GM12878 (cell line): ENCODE data around the gene IRF8. TPM values are rescaled to one million over a fixed set of nuclear protein-coding genes. Genes with fewer than 3 reads are reported as not detected.

Experiments
- ATAC-seq: fragments of 200-7000 bp; cut with Tn5 transposase; 3 replicates; pipeline ENCODE4 v1.9.1; 2020; ENCODE audit warnings: mild to moderate bottlenecking, moderate library complexity
- BruUV-seq: library from RNA; stranded (reverse); fragments of 400-500 nt; replicated peaks from 2 replicates; lab custom pipeline; 2021; lab: Mats Ljungman, UMichigan
- CTCF ChIA-PET: fragments of 300-600 bp; sonication (Branson Sonifier 250); formaldehyde crosslinking; extraction: SDS; loops from one replicate; lab custom pipeline; 2021; ENCODE audit warnings: inconsistent platforms; lab: Yijun Ruan, JAX
- POLR2A ChIA-PET: fragments of 350-600 bp; formaldehyde crosslinking; extraction: SDS; loops from one replicate; lab custom pipeline; 2021; ENCODE audit warnings: inconsistent platforms; lab: Charles Lee
- RAD21 ChIA-PET: fragments of 300-600 bp; sonication (Branson Sonifier 250); formaldehyde crosslinking; loops from one replicate; lab custom pipeline; 2023; ENCODE audit warnings: antibody characterized with exemption; ENCODE audit not compliant: unreplicated experiment; lab: Charles Lee
- SMC1A ChIA-PET: fragments of 300-600 bp; sonication (Branson Sonifier 250); formaldehyde crosslinking; loops from one replicate; lab custom pipeline; 2023; ENCODE audit not compliant: unreplicated experiment, uncharacterized antibody; lab: Charles Lee
- DNase-seq: peaks from one replicate; pipeline ENCODE4 v3.0.0-alpha.2; 2011; ENCODE audit warnings: low read depth, low spot score
- FAIRE-seq: peaks from 3 replicates; lab custom pipeline; 2011; peaks lifted over from hg19 to GRCh38; lab: Jason Lieb, UNC
- H2AFZ ChIP-seq: 2 replicates; pipeline ENCODE4 v1.6.0; 2011; ENCODE audit warnings: low read depth, low read length, control low read depth; ENCODE audit not compliant: control insufficient read depth
- H3K27ac ChIP-seq: 2 replicates; pipeline ENCODE4 v1.5.1; 2011; ENCODE audit warnings: control low read depth; ENCODE audit not compliant: control insufficient read depth, insufficient read depth
- H3K27me3 ChIP-seq, 2 experiments: replicated peaks in 1 of 2; 2 replicates each; pipeline versions ENCODE4 v1.6.0 to v1.6.1; 2011; ENCODE audit warnings: low read length in 1 of 2; ENCODE audit not compliant: control insufficient read depth in 2 of 2, insufficient read depth in 2 of 2
- H3K36me3 ChIP-seq, 2 experiments: 2 replicates each; pipeline ENCODE4 v1.5.1; 2011; ENCODE audit warnings: low read length in 1 of 2; ENCODE audit not compliant: control insufficient read depth in 2 of 2, insufficient read depth in 2 of 2
- H3K4me1 ChIP-seq: 2 replicates; pipeline ENCODE4 v1.6.1; 2011; ENCODE audit warnings: mild to moderate bottlenecking, low read length, moderate library complexity, mixed read lengths; ENCODE audit not compliant: control insufficient read depth, insufficient read depth
- H3K4me2 ChIP-seq: 2 replicates; pipeline ENCODE4 v1.6.0; 2011; ENCODE audit warnings: control low read depth; ENCODE audit not compliant: control insufficient read depth, insufficient read depth
- H3K4me3 ChIP-seq: fragments of 200-600 bp; sonication (generic); 2 replicates; pipeline ENCODE4 v1.5.1; 2016
- H3K79me2 ChIP-seq: 2 replicates; pipeline ENCODE4 v1.6.0; 2011; ENCODE audit warnings: low read length; ENCODE audit not compliant: control insufficient read depth, insufficient read depth
- H3K9ac ChIP-seq: 2 replicates; pipeline ENCODE4 v1.8.0; 2011; ENCODE audit warnings: low read length, control low read depth, mixed read lengths; ENCODE audit not compliant: control insufficient read depth, insufficient read depth
- H3K9me3 ChIP-seq: replicated peaks from 3 replicates; pipeline ENCODE4 v1.5.1; 2011; ENCODE audit warnings: mild to moderate bottlenecking, low read length; ENCODE audit not compliant: control insufficient read depth, insufficient read depth
- H4K20me1 ChIP-seq: 2 replicates; pipeline ENCODE4 v1.6.0; 2011; ENCODE audit not compliant: control insufficient read depth, insufficient read depth
- CEBPZ ChIP-seq: fragments of 150-350 bp; IDR thresholded peaks from 2 replicates; pipeline ENCODE4 v1.6.1; 2016; ENCODE audit warnings: low read depth, low read length
- ETV6 ChIP-seq, 2 experiments: fragments of 450-650 bp in 1 of 2; IDR thresholded peaks in 1 of 2; conservative IDR thresholded peaks in 1 of 2; 2 replicates each; pipeline ENCODE4 v1.6.1; 2014; ENCODE audit warnings: antibody characterized with exemption in 1 of 2, borderline replicate concordance in 1 of 2, low read depth in 1 of 2, mild to moderate bottlenecking in 1 of 2, moderate library complexity in 1 of 2
- HCFC1 ChIP-seq: fragments of 150-350 bp; IDR thresholded peaks from 2 replicates; pipeline ENCODE4 v1.6.1; 2014; ENCODE audit warnings: low read length
- HSF1 ChIP-seq: fragments of 150-350 bp; IDR thresholded peaks from 2 replicates; pipeline ENCODE4 v1.6.1; 2014; ENCODE audit warnings: mild to moderate bottlenecking, low read depth, low read length
- KLF5 ChIP-seq: fragments of 450-650 bp; IDR thresholded peaks from 2 replicates; pipeline ENCODE4 v1.6.1; 2014; ENCODE audit warnings: mild to moderate bottlenecking; ENCODE audit not compliant: partially characterized antibody
- NFYA ChIP-seq: IDR thresholded peaks from 2 replicates; pipeline ENCODE4 v1.6.1; 2011; ENCODE audit warnings: low read depth, mild to moderate bottlenecking, low read length, improper control_type of control experiment, borderline replicate concordance
- POLR2AphosphoS2 ChIP-seq: IDR thresholded peaks from 2 replicates; pipeline ENCODE4 v1.6.1; 2011; ENCODE audit warnings: low read depth, mild to moderate bottlenecking, low read length, improper control_type of control experiment, moderate library complexity
- SP1 ChIP-seq: IDR thresholded peaks from one replicate; pipeline ENCODE4 v1.6.1; 2011; ENCODE audit warnings: low read depth, low read length
- SRF ChIP-seq, 2 experiments: IDR thresholded peaks; 2 replicates each; pipeline ENCODE4 v1.6.1; 2011; ENCODE audit warnings: low read depth in 2 of 2, low read length in 2 of 2, mild to moderate bottlenecking in 1 of 2, moderate library complexity in 1 of 2
- WGBS: methylation state at CpG from one replicate; pipeline ENCODE4 v1.1.6; 2016; ENCODE audit warnings: low lambda C conversion rate; ENCODE audit not compliant: insufficient replicate concordance, insufficient coverage; ENCODE audit errors: missing lambda C conversion rate; 5-methylcytosine and 5-hydroxymethylcytosine counted together
- in situ Hi-C: fragments of 300-500 bp; cut with MboI; formaldehyde crosslinking; loops from 9 replicates; pipeline ENCODE4 v1.14.3; 2018; ENCODE audit warnings: mixed read lengths
- intact Hi-C: fragments of 100-400 bp; cut with micrococcal nuclease; formaldehyde crosslinking; loops from one replicate; pipeline ENCODE4 v1.14.2; 2022; ENCODE audit not compliant: unreplicated experiment
- polyA plus RNA-seq, 11 experiments: library from polyadenylated mRNA; depleted of rRNA in 4 of 11; unstranded in 6 of 11; stranded (reverse) in 5 of 11; fragments of >200 nt; fragmentation: Nextera tagmentation in 4 of 11; fragmentation: Illumina TruSeq in 1 of 11; extraction: Ambion mirVana in 4 of 11; extraction: Trizol in 1 of 11; gene quantifications; 1 replicate in 1 of 11; 2 replicates in 10 of 11; pipeline versions ENCODE4 v1.2.1 to v1.2.3, GENCODE V29; 2011 to 2016; ENCODE audit warnings: inconsistent platforms in 2 of 11, missing spikeins in 2 of 11, low read depth in 1 of 11
- total RNA-seq, 4 experiments: library from RNA; depleted of rRNA in 3 of 4; stranded (reverse); fragments of >200 nt in 3 of 4; fragmentation: Illumina TruSeq in 1 of 4; extraction: Trizol in 1 of 4; gene quantifications; 2 replicates each; pipeline versions ENCODE4 v1.2.1 to v1.2.3, GENCODE V29; 2013 to 2021
- TF ChIP-seq, protein P1 (sequence below): fragments of 450-650 bp; IDR thresholded peaks from 2 replicates; pipeline ENCODE4 v1.6.1; 2014; ENCODE audit warnings: mild to moderate bottlenecking
- TF ChIP-seq, protein P2 (sequence below): IDR thresholded peaks from 2 replicates; pipeline ENCODE4 v1.6.1; 2011; ENCODE audit warnings: low read depth, low read length, improper control_type of control experiment, borderline replicate concordance
- TF ChIP-seq, protein P3 (sequence below): fragments of 450-650 bp; conservative IDR thresholded peaks from 2 replicates; pipeline ENCODE4 v1.6.1; 2017; ENCODE audit warnings: mild to moderate bottlenecking, moderate library complexity

Gene IRF8
- total and polyA plus RNA-seq, 10 of the 15 experiments (the other 5 are each of a cell fraction or from before 2014, with no cell fraction given) = 17.1 to 237 (median 172) TPM

DNA sequence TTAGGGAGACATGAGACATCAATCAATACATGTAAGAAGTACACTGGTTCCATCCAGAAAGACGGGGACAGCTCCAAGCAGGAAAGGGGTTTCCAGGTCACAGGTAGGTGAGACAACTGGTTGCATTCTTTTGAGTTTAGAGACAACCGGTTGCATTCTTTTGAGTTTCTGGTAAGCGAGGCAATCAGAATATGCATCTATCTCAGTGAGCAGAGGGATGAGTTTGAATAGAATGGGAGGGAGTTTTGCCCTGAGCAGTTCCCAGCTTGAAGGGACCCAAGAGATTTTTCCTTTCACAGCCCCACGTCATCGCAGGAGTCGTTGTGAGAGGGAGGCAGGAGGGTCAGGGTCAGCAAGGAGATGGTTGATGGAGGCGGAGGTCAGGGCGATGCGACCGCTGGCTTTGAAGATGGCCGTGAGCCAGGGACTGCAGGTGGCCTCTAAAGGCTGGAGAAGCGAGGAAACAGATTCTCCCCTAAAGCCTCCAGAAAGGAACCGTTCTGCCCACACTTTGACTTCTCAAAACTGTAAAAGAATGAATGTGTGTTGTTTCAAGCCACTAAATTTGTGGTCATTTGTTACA, 36.5 kb downstream of the IRF8 start:
- H4K20me1 ChIP-seq = no peaks in the 10 kb centered on the region
- CTCF ChIA-PET = interaction anchor here (1.0 to 4.0 kb wide), 10 partner anchors 18 to 114 kb away, joined by 3 to 20 read pairs (median 4); no protein-coding TSS in a partner anchor
- DNase-seq = no peak
- POLR2A ChIA-PET = interaction anchor here (0.9 to 2.5 kb wide), 13 partner anchors 9 to 74 kb away, joined by 3 to 15 read pairs (median 4); partner anchors contain the start of gene IRF8
- 10% methylated on average over 13 of the region's 13 CpGs for WGBS
- H3K4me2 ChIP-seq = peak overlapping the region; percentile 92
- peaks cover 54% of the 10 kb centered on the region for H3K4me1 ChIP-seq
- in situ Hi-C loops (no loop called here), intact Hi-C loops (no loop called here)
- no TSS peak for BruUV-seq
- no peaks in the 10 kb centered on the region for H3K27me3 ChIP-seq
- H3K79me2 ChIP-seq = no peaks in the 10 kb centered on the region; the same call in 1 of the 2 replicates
- H3K9ac ChIP-seq = peak overlapping the region; percentile 73
- RAD21 ChIA-PET = interaction anchor here (0.8 to 3.0 kb wide), 13 partner anchors 10 to 115 kb away, joined by 3 to 45 read pairs (median 5); partner anchors contain the start of gene IRF8
- H3K9me3 ChIP-seq = no peaks in the 10 kb centered on the region
- SMC1A ChIA-PET = interaction anchor here (0.8 to 4.6 kb wide), 13 partner anchors 11 to 116 kb away, joined by 3 to 45 read pairs (median 4); partner anchors contain the start of gene IRF8
- H2AFZ ChIP-seq = peak overlapping the region; percentile 51
- peak overlapping the region; percentile 97 for H3K27ac ChIP-seq
- H3K4me3 ChIP-seq = peak overlapping the region; percentile 36; the same call in 1 of the 2 replicates
- ATAC-seq = no peak; the same call in 1 of the 3 replicates
- H3K36me3 ChIP-seq = no peaks in the 10 kb centered on the region
- peak; percentile 41 for FAIRE-seq
- TF ChIP-seq, protein P1, sequence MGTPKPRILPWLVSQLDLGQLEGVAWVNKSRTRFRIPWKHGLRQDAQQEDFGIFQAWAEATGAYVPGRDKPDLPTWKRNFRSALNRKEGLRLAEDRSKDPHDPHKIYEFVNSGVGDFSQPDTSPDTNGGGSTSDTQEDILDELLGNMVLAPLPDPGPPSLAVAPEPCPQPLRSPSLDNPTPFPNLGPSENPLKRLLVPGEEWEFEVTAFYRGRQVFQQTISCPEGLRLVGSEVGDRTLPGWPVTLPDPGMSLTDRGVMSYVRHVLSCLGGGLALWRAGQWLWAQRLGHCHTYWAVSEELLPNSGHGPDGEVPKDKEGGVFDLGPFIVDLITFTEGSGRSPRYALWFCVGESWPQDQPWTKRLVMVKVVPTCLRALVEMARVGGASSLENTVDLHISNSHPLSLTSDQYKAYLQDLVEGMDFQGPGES = no peak
- TF ChIP-seq KLF5 (no peak), HCFC1 (no peak), POLR2AphosphoS2 (no peak), HSF1 (no peak), NFYA (no peak), CEBPZ (no peak), SRF (IDR thresholded peaks at IDR 0.05; ENCODE audit: low read depth in 2 of 2, low read length in 2 of 2) (no peak), SP1 (no peak), ETV6 (conservative IDR thresholded peaks at IDR 0.05 in 1 of 2, IDR thresholded peaks at IDR 0.05 in 1 of 2; ENCODE audit: borderline replicate concordance in 1 of 2, low read depth in 1 of 2) (no peak)
- TF ChIP-seq, protein P2, sequence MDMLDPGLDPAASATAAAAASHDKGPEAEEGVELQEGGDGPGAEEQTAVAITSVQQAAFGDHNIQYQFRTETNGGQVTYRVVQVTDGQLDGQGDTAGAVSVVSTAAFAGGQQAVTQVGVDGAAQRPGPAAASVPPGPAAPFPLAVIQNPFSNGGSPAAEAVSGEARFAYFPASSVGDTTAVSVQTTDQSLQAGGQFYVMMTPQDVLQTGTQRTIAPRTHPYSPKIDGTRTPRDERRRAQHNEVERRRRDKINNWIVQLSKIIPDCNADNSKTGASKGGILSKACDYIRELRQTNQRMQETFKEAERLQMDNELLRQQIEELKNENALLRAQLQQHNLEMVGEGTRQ = no peak
- TF ChIP-seq, protein P3, sequence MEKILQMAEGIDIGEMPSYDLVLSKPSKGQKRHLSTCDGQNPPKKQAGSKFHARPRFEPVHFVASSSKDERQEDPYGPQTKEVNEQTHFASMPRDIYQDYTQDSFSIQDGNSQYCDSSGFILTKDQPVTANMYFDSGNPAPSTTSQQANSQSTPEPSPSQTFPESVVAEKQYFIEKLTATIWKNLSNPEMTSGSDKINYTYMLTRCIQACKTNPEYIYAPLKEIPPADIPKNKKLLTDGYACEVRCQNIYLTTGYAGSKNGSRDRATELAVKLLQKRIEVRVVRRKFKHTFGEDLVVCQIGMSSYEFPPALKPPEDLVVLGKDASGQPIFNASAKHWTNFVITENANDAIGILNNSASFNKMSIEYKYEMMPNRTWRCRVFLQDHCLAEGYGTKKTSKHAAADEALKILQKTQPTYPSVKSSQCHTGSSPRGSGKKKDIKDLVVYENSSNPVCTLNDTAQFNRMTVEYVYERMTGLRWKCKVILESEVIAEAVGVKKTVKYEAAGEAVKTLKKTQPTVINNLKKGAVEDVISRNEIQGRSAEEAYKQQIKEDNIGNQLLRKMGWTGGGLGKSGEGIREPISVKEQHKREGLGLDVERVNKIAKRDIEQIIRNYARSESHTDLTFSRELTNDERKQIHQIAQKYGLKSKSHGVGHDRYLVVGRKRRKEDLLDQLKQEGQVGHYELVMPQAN = 0 out of 2 replicates have a peak, but pooled peaks have one; percentile 57
